Activated B cell treated with CpG ODN at 0.5 μM for 24 hours (primary cell): ENCODE results near the gene RNF7. TPM values are rescaled to one million over a fixed set of nuclear protein-coding genes. Genes with fewer than 3 reads are reported as not detected.

Experiments
- ATAC-seq: fragments of 200-7000 bp; cut with Tn5 transposase; one replicate; pipeline ENCODE4 v1.10.0; 2021; ENCODE audit warnings: low read depth, mild to moderate bottlenecking, moderate library complexity
- CTCF ChIA-PET: fragments of 350-600 bp; sonication (Branson Sonifier 250); formaldehyde crosslinking; loops from one replicate; lab custom pipeline; 2021; ENCODE audit warnings: antibody characterized with exemption; lab: Charles Lee
- POLR2A ChIA-PET: fragments of 350-600 bp; sonication (Branson Sonifier 250); formaldehyde crosslinking; loops from one replicate; lab custom pipeline; 2021; ENCODE audit warnings: antibody characterized with exemption; lab: Charles Lee
- DNase-seq: peaks from one replicate; pipeline ENCODE4 v3.0.0; 2022
- H3K27ac Mint-ChIP-seq: one replicate; pipeline ENCODE4 v1.8.0; 2020; ENCODE audit warnings: mixed read lengths
- H3K27me3 Mint-ChIP-seq: one replicate; pipeline ENCODE4 v1.8.0; 2021; ENCODE audit warnings: mixed read lengths
- H3K36me3 Mint-ChIP-seq: one replicate; pipeline ENCODE4 v1.8.0; 2021; ENCODE audit warnings: low read depth, mixed read lengths
- H3K4me1 Mint-ChIP-seq: one replicate; pipeline ENCODE4 v1.8.0; 2021; ENCODE audit warnings: mixed read lengths
- H3K4me3 Mint-ChIP-seq: one replicate; pipeline ENCODE4 v1.8.0; 2020; ENCODE audit warnings: mild to moderate bottlenecking, mixed read lengths
- H3K9me3 Mint-ChIP-seq: one replicate; pipeline ENCODE4 v1.8.0; 2020; ENCODE audit warnings: mixed read lengths
- CTCF ChIP-seq: fragments of 200-600 bp; IDR thresholded peaks from one replicate; pipeline ENCODE4 v1.8.0; 2022; ENCODE audit warnings: antibody characterized with exemption, mild to moderate bottlenecking
- intact Hi-C: fragments of 100-400 bp; cut with micrococcal nuclease; formaldehyde crosslinking; loops from one replicate; pipeline ENCODE4 v1.15.1; 2024
- total RNA-seq: library from RNA; stranded (reverse); gene quantifications from 2 replicates; pipeline ENCODE4 v1.2.3, GENCODE V29; 2022

The RNF7 gene
- total RNA-seq, 1 donor from 2014 or later: 62.1 TPM

GRCh38 chr3:141735770-141736465 lies 2.2 kb upstream of the RNF7 start:
- intact Hi-C loops: loop anchor here (5.0 to 10.0 kb wide), 4 partner anchors 249 to 989 kb away; partner anchors contain the start of genes ATR, RASA2, TFDP2 and TRPC1
- ChIA-PET POLR2A (no interaction called here), CTCF (interaction anchor here (1.3 kb wide), 1 partner anchor 17 kb away, joined by 3 read pairs; no protein-coding TSS in a partner anchor)
- peaks cover 32% of the 10 kb centered on the region for H3K4me1 Mint-ChIP-seq
- no peaks in the 10 kb centered on the region for H3K9me3 Mint-ChIP-seq
- no peak for DNase-seq
- no peak for ATAC-seq
- peak overlapping the region; percentile 89 for H3K27ac Mint-ChIP-seq
- H3K27me3 Mint-ChIP-seq: no peaks in the 10 kb centered on the region
- no peak for TF ChIP-seq CTCF
- H3K36me3 Mint-ChIP-seq: peaks cover 9% of the 10 kb centered on the region
- H3K4me3 Mint-ChIP-seq: no peak overlapping the region

GRCh38 chr3:141737093-141737492 lies 1.0 kb upstream of the RNF7 start:
- ATAC-seq (no peak), DNase-seq (no peak)
- ChIA-PET POLR2A (interaction anchor here (0.7 to 3.2 kb wide), 6 partner anchors 58 to 842 kb away, joined by 3 to 42 read pairs (median 6); partner anchors contain the start of genes ATP1B3 and XRN1), CTCF (interaction anchor here (0.8 to 1.3 kb wide), 3 partner anchors 138 to 176 kb away, joined by 3 to 6 read pairs (median 4); no protein-coding TSS in a partner anchor)
- Mint-ChIP-seq H3K36me3 (peaks cover 13% of the 10 kb centered on the region), H3K27me3 (no peaks in the 10 kb centered on the region), H3K4me3 (peak overlapping the region; percentile 62), H3K4me1 (peaks cover 37% of the 10 kb centered on the region), H3K27ac (peak overlapping the region; percentile 89), H3K9me3 (no peaks in the 10 kb centered on the region)
- no peak for TF ChIP-seq CTCF
- intact Hi-C loops: loop anchor here (5.0 to 10.0 kb wide), 4 partner anchors 250 to 988 kb away; partner anchors contain the start of genes ATR, RASA2, TFDP2 and TRPC1

GRCh38 chr3:141737678-141738021 lies 448 bp upstream of the RNF7 start:
- POLR2A ChIA-PET: interaction anchor here (1.0 to 3.2 kb wide), 6 partner anchors 59 to 841 kb away, joined by 3 to 42 read pairs (median 7); partner anchors contain the start of genes ATP1B3 and XRN1
- intact Hi-C loops: loop anchor here (1.0 to 10.0 kb wide), 19 partner anchors 14 to 1263 kb away; partner anchors contain the start of genes ATR, GK5, PXYLP1 and RASA2
- CTCF ChIA-PET: interaction anchor here (0.8 to 2.8 kb wide), 6 partner anchors 132 to 176 kb away, joined by 3 to 25 read pairs (median 4); no protein-coding TSS in a partner anchor
- no peak for TF ChIP-seq CTCF
- Mint-ChIP-seq H3K27ac (peak overlapping the region; percentile 80), H3K27me3 (no peaks in the 10 kb centered on the region), H3K9me3 (no peaks in the 10 kb centered on the region), H3K4me3 (peak overlapping the region; percentile 96), H3K36me3 (peaks cover 16% of the 10 kb centered on the region), H3K4me1 (peaks cover 40% of the 10 kb centered on the region)
- ATAC-seq (no peak), DNase-seq (no peak)

- DNase-seq (no peak), ATAC-seq (no peak)
- Mint-ChIP-seq H3K27me3 (no peaks in the 10 kb centered on the region), H3K27ac (peak overlapping the region; percentile 96), H3K36me3 (peaks cover 22% of the 10 kb centered on the region), H3K4me3 (peak overlapping the region; percentile 96), H3K4me1 (peaks cover 40% of the 10 kb centered on the region), H3K9me3 (no peaks in the 10 kb centered on the region)
- no peak for TF ChIP-seq CTCF
- intact Hi-C loops: loop anchor here (1.0 to 10.0 kb wide), 19 partner anchors 12 to 1262 kb away; partner anchors contain the start of genes ATR, GK5, PXYLP1 and RASA2
- ChIA-PET POLR2A (interaction anchor here (0.6 to 3.2 kb wide), 9 partner anchors 11 to 1262 kb away, joined by 3 to 42 read pairs (median 5); partner anchors contain the start of genes ATP1B3, U2SURP and XRN1), CTCF (interaction anchor here (0.9 to 2.8 kb wide), 7 partner anchors 131 to 507 kb away, joined by 3 to 25 read pairs (median 3); partner anchors contain the start of gene PXYLP1)
These were observed 829 bp downstream of the RNF7 start for GRCh38 chr3:141738891-141739363.
